B cell (primary cell): Measurements from ENCODE around the gene GCNT4. TPM values are rescaled to one million over a fixed set of nuclear protein-coding genes. Genes with fewer than 3 reads are reported as not detected.
"Not testable (repeated sequence)": the region's sequence is repeated elsewhere in the genome, so short reads cannot be mapped to it uniquely, and the experiment has no call there.

Experiments used
- ATAC-seq: fragments of 200-7000 bp; cut with Tn5 transposase; one replicate; pipeline ENCODE4 v1.10.0; 2021; ENCODE audit warnings: low read depth, mild to moderate bottlenecking, moderate number of reproducible peaks, moderate library complexity
- CTCF ChIA-PET: fragments of 350-600 bp; sonication (Branson Sonifier 250); formaldehyde crosslinking; loops from one replicate; lab custom pipeline; 2021; ENCODE audit warnings: antibody characterized with exemption, inconsistent platforms; lab: Charles Lee
- POLR2A ChIA-PET: fragments of 350-600 bp; sonication (Branson Sonifier 250); formaldehyde crosslinking; loops from one replicate; lab custom pipeline; 2021; ENCODE audit warnings: antibody characterized with exemption; lab: Charles Lee
- DNase-seq: peaks from one replicate; pipeline ENCODE4 v3.0.0; 2013
- H2AFZ ChIP-seq: 2 replicates; pipeline ENCODE4 v1.6.1; 2012; ENCODE audit warnings: mild to moderate bottlenecking, low read depth, low read length; ENCODE audit not compliant: insufficient read depth, poor library complexity, severe bottlenecking
- H3K27ac ChIP-seq, 2 donors: 1 replicate in 1 of 2; 2 replicates in 1 of 2; pipeline ENCODE4 v1.5.1; 2012 to 2013; ENCODE audit warnings: low read length in 2 of 2, mild to moderate bottlenecking in 2 of 2, moderate library complexity in 1 of 2
- H3K27me3 ChIP-seq, 4 experiments: fragments of 200-600 bp in 1 of 4; sonication (generic) in 1 of 4; replicated peaks in 1 of 4; 1 replicate in 2 of 4; 2 replicates in 2 of 4; pipeline versions ENCODE4 v1.6.1 to v1.7.0; 2013 to 2016; ENCODE audit warnings: low read length in 3 of 4, mild to moderate bottlenecking in 2 of 4, mixed read lengths in 1 of 4, moderate library complexity in 1 of 4; ENCODE audit not compliant: insufficient read depth in 4 of 4, control insufficient read depth in 3 of 4; ENCODE audit errors: control extremely low read depth in 1 of 4
- H3K36me3 ChIP-seq, 2 experiments: replicated peaks in 1 of 2; 1 replicate in 1 of 2; 2 replicates in 1 of 2; pipeline versions ENCODE4 v1.6.1 to v1.7.1; 2013; ENCODE audit warnings: low read length in 1 of 2; ENCODE audit not compliant: insufficient read depth in 2 of 2, control insufficient read depth in 1 of 2; ENCODE audit errors: control extremely low read depth in 1 of 2, extremely low read depth in 1 of 2
- H3K4me1 ChIP-seq, 2 donors: fragments of 200-600 bp in 1 of 2; sonication (generic) in 1 of 2; 1 replicate in 1 of 2; 2 replicates in 1 of 2; pipeline versions ENCODE4 v1.5.1 to v1.6.1; 2013 to 2017; ENCODE audit warnings: low read length in 2 of 2; ENCODE audit not compliant: control insufficient read depth in 2 of 2, insufficient read depth in 2 of 2
- H3K4me2 ChIP-seq: replicated peaks from 2 replicates; pipeline ENCODE3; 2012; ENCODE audit warnings: mild to moderate bottlenecking, low read depth, low read length; ENCODE audit not compliant: poor library complexity, severe bottlenecking
- H3K4me3 ChIP-seq, 5 experiments: fragments of 200-600 bp in 1 of 5; sonication (generic) in 1 of 5; 1 replicate in 3 of 5; 2 replicates in 2 of 5; pipeline versions ENCODE4 v1.5.1 to v1.7.0; 2011 to 2016; ENCODE audit warnings: low read length in 4 of 5, mild to moderate bottlenecking in 4 of 5, low read depth in 2 of 5, control low read depth in 1 of 5, moderate library complexity in 1 of 5; ENCODE audit not compliant: insufficient read depth in 1 of 5; ENCODE audit errors: control extremely low read depth in 1 of 5, extremely low read depth in 1 of 5
- H3K79me2 ChIP-seq: fragments of 200-600 bp; sonication (generic); one replicate; pipeline ENCODE4 v1.6.0; 2016; ENCODE audit warnings: low read length; ENCODE audit not compliant: control insufficient read depth, insufficient read depth
- H3K9ac ChIP-seq: fragments of 200-600 bp; sonication (generic); 2 replicates; pipeline ENCODE4 v1.6.1; 2017; ENCODE audit warnings: mild to moderate bottlenecking, low read length, moderate library complexity
- H3K9me3 ChIP-seq, 3 donors: one replicate each; pipeline versions ENCODE4 v1.6.1 to v1.7.1; 2013; ENCODE audit warnings: low read length in 2 of 3; ENCODE audit not compliant: control insufficient read depth in 2 of 3, insufficient read depth in 1 of 3; ENCODE audit errors: control extremely low read depth in 1 of 3
- H4K20me1 ChIP-seq: 2 replicates; pipeline ENCODE4 v1.6.0; 2012; ENCODE audit warnings: mild to moderate bottlenecking, low read length; ENCODE audit not compliant: insufficient read depth, control insufficient read depth, poor library complexity, severe bottlenecking
- H3K27ac Mint-ChIP-seq: one replicate; pipeline ENCODE4 v1.8.0; 2021; ENCODE audit warnings: mixed read lengths
- H3K27me3 Mint-ChIP-seq: one replicate; pipeline ENCODE4 v1.8.0; 2021; ENCODE audit warnings: mixed read lengths
- H3K4me1 Mint-ChIP-seq: one replicate; pipeline ENCODE4 v1.8.0; 2021; ENCODE audit warnings: mixed read lengths
- H3K4me3 Mint-ChIP-seq: one replicate; pipeline ENCODE4 v1.8.0; 2021; ENCODE audit warnings: mixed read lengths
- H3K9me3 Mint-ChIP-seq: one replicate; pipeline ENCODE4 v1.8.0; 2022; ENCODE audit warnings: mixed read lengths; ENCODE audit not compliant: insufficient read depth
- EZH2 ChIP-seq: IDR thresholded peaks from 2 replicates; pipeline ENCODE4 v1.6.1; 2012; ENCODE audit warnings: borderline replicate concordance, low read depth, mild to moderate bottlenecking, moderate library complexity, low read length; ENCODE audit not compliant: insufficient read depth, poor library complexity, severe bottlenecking
- WGBS: methylation state at CpG from one replicate; pipeline ENCODE4 v1.1.5; 2013; ENCODE audit warnings: missing lambda C conversion rate; ENCODE audit not compliant: insufficient coverage; 5-methylcytosine and 5-hydroxymethylcytosine counted together
- intact Hi-C: fragments of 100-400 bp; cut with micrococcal nuclease; formaldehyde crosslinking; loops from one replicate; pipeline ENCODE4 v1.10.0; 2022
- polyA plus RNA-seq: library from polyadenylated mRNA; depleted of rRNA; stranded (reverse); fragments of >200 nt; gene quantifications from 2 replicates; pipeline ENCODE4 v1.2.3, GENCODE V29; 2012
- total RNA-seq, 2 donors: library from RNA; stranded (reverse); fragments of 120-200 nt in 1 of 2; gene quantifications; 1 replicate in 1 of 2; 2 replicates in 1 of 2; pipeline versions ENCODE4 v1.2.3 to v1.2.4, GENCODE V29; 2013 to 2022
- TF ChIP-seq, protein P1 (sequence below): fragments of 200-600 bp; IDR thresholded peaks from one replicate; pipeline ENCODE4 v1.8.0; 2022; ENCODE audit warnings: antibody characterized with exemption, mild to moderate bottlenecking

The GCNT4 gene
- total and polyA plus RNA-seq, 2 donors (not counting 1 experiment from before 2014, with no cell fraction given), result 0.01 TPM; not detected in 1

GRCh38 chr5:75081510-75081909 is 29.2 kb upstream of the GCNT4 start:
- no peaks in the 10 kb centered on the region for H3K79me2 ChIP-seq
- intact Hi-C loops, result no loop called here
- no peak overlapping the region for H3K27ac ChIP-seq
- H2AFZ ChIP-seq, result no peak overlapping the region
- Mint-ChIP-seq H3K9me3 (no peaks in the 10 kb centered on the region), H3K4me3 (no peak overlapping the region), H3K27ac (no peak overlapping the region), H3K4me1 (no peaks in the 10 kb centered on the region), H3K27me3 (peaks cover 13% of the 10 kb centered on the region)
- CTCF ChIA-PET, result no interaction called here
- TF ChIP-seq EZH2, result no peak
- TF ChIP-seq, protein P1, sequence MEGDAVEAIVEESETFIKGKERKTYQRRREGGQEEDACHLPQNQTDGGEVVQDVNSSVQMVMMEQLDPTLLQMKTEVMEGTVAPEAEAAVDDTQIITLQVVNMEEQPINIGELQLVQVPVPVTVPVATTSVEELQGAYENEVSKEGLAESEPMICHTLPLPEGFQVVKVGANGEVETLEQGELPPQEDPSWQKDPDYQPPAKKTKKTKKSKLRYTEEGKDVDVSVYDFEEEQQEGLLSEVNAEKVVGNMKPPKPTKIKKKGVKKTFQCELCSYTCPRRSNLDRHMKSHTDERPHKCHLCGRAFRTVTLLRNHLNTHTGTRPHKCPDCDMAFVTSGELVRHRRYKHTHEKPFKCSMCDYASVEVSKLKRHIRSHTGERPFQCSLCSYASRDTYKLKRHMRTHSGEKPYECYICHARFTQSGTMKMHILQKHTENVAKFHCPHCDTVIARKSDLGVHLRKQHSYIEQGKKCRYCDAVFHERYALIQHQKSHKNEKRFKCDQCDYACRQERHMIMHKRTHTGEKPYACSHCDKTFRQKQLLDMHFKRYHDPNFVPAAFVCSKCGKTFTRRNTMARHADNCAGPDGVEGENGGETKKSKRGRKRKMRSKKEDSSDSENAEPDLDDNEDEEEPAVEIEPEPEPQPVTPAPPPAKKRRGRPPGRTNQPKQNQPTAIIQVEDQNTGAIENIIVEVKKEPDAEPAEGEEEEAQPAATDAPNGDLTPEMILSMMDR, result no peak
- H3K4me3 ChIP-seq, result no peak overlapping the region
- ATAC-seq, result no peak
- H3K9ac ChIP-seq, result no peak overlapping the region
- no peak for DNase-seq
- H3K4me1 ChIP-seq, result no peaks in the 10 kb centered on the region
- H3K4me2 ChIP-seq, result no peak overlapping the region
- no peaks in the 10 kb centered on the region for H4K20me1 ChIP-seq
- WGBS, result no CpG with 5 or more reads among the region's 2 CpGs
- no peaks in the 10 kb centered on the region for H3K27me3 ChIP-seq
- H3K36me3 ChIP-seq, result no peaks in the 10 kb centered on the region
- POLR2A ChIA-PET, result no interaction called here
- no peaks in the 10 kb centered on the region for H3K9me3 ChIP-seq

- POLR2A ChIA-PET, result not testable (repeated sequence)
Measured at GRCh38 chr5:75079346-75079745, 27.0 kb upstream of the GCNT4 start.

More at GRCh38 chr5:75079346-75079745, 27.0 kb upstream of the GCNT4 start:
- DNase-seq, H3K27ac Mint-ChIP-seq, H3K9ac ChIP-seq, H3K27ac ChIP-seq, H2AFZ ChIP-seq, H3K4me1 Mint-ChIP-seq, H3K9me3 Mint-ChIP-seq, H3K4me3 ChIP-seq, H3K4me1 ChIP-seq, H3K27me3 ChIP-seq, H3K79me2 ChIP-seq, H3K9me3 ChIP-seq, H3K4me2 ChIP-seq, H3K36me3 ChIP-seq, CTCF ChIA-PET, H4K20me1 ChIP-seq, intact Hi-C loops, H3K4me3 Mint-ChIP-seq, ATAC-seq: not testable (repeated sequence)
- peaks cover 13% of the 10 kb centered on the region for H3K27me3 Mint-ChIP-seq
- WGBS, result 100% methylated on average over 2 of the region's 3 CpGs
